ENCODE measurements around the gene TLR9.

The TLR9 gene

GRCh38 chr3:52243791-52244628, 18.6 kb upstream of the TLR9 start:
- H3K36me3 Mint-ChIP-seq: peaks cover 32 to 51% of the 10 kb centered on the region in 2 donors
- ATAC-seq (replicated peaks) (peak; percentile 81 to 82), DNase-seq (peak; percentile 93)
- H3K4me1 Mint-ChIP-seq: peaks cover 60 to 87% of the 10 kb centered on the region in 2 donors
- H3K4me3 Mint-ChIP-seq: peak overlapping the region; percentile 82 to 85
- no peaks in the 10 kb centered on the region for H3K27me3 Mint-ChIP-seq
- peaks cover 0 to 1% of the 10 kb centered on the region in 2 donors for H3K9me3 Mint-ChIP-seq
- peak overlapping the region; percentile 98 for H3K27ac Mint-ChIP-seq

- H3K36me3 Mint-ChIP-seq: peaks cover 15 to 40% of the 10 kb centered on the region in 2 donors
- H3K4me3 Mint-ChIP-seq: no peak overlapping the region
- ATAC-seq (replicated peaks) (no peak), DNase-seq (no peak)
- H3K9me3 Mint-ChIP-seq: peaks cover 0 to 1% of the 10 kb centered on the region in 2 donors
- H3K27me3 Mint-ChIP-seq: no peaks in the 10 kb centered on the region
- no peak overlapping the region for H3K27ac Mint-ChIP-seq
- peaks cover 57 to 85% of the 10 kb centered on the region in 2 donors for H3K4me1 Mint-ChIP-seq
Observed at GRCh38 chr3:52242039-52242438, 16.6 kb upstream of the TLR9 start.

- DNase-seq (no peak), ATAC-seq (replicated peaks) (no peak)
- H3K27me3 Mint-ChIP-seq: no peaks in the 10 kb centered on the region
- peak overlapping the region; percentile 88 for H3K27ac Mint-ChIP-seq
- peaks cover 56 to 85% of the 10 kb centered on the region in 2 donors for H3K4me1 Mint-ChIP-seq
- peaks cover 0 to 1% of the 10 kb centered on the region in 2 donors for H3K9me3 Mint-ChIP-seq
- H3K36me3 Mint-ChIP-seq: peaks cover 15 to 37% of the 10 kb centered on the region in 2 donors
- peak overlapping the region; percentile 46 to 94 for H3K4me3 Mint-ChIP-seq
Observed at GRCh38 chr3:52240886-52241370, 15.5 kb upstream of the TLR9 start.

GRCh38 chr3:52240059-52240885, 14.8 kb upstream of the TLR9 start:
- DNase-seq (no peak), ATAC-seq (replicated peaks) (no peak)
- Mint-ChIP-seq H3K36me3 (peaks cover 17 to 40% of the 10 kb centered on the region in 2 donors), H3K9me3 (peaks cover 0 to 1% of the 10 kb centered on the region in 2 donors), H3K4me3 (peak overlapping the region; percentile 94), H3K4me1 (peaks cover 59 to 90% of the 10 kb centered on the region in 2 donors), H3K27me3 (no peaks in the 10 kb centered on the region), H3K27ac (peak overlapping the region; percentile 88)

- H3K9me3 Mint-ChIP-seq: peaks cover 0 to 1% of the 10 kb centered on the region in 2 donors
- peak within 1 kb of the TSS; percentile 94 for H3K4me3 Mint-ChIP-seq
- DNase-seq (peak; percentile 84), ATAC-seq (replicated peaks) (peak; percentile 75 to 85)
- H3K27me3 Mint-ChIP-seq: no peaks in the 10 kb centered on the region
- peak within 1 kb of the TSS; percentile 98 for H3K27ac Mint-ChIP-seq
- peaks cover 50 to 89% of the 10 kb centered on the region in 2 donors for H3K4me1 Mint-ChIP-seq
- H3K36me3 Mint-ChIP-seq: peaks cover 21 to 43% of the 10 kb centered on the region in 2 donors
Observed at GRCh38 chr3:52238761-52239701, 13.6 kb upstream of the TLR9 start, which contains the start of gene TWF2. TSS of gene TWF2 (minus strand) at chr3:52239158. CDS start at chr3:52239016, 142 bp downstream.

- no peak for DNase-seq
- Mint-ChIP-seq H3K36me3 (peaks cover 28 to 48% of the 10 kb centered on the region in 2 donors), H3K4me1 (peaks cover 44 to 89% of the 10 kb centered on the region in 2 donors)
Observed at GRCh38 chr3:52238193-52238760, 12.8 kb upstream of the TLR9 start.

GRCh38 chr3:52237657-52238172, 12.3 kb upstream of the TLR9 start:
- ATAC-seq (replicated peaks): no peak

More at GRCh38 chr3:52238193-52238760, 12.8 kb upstream of the TLR9 start:
- Mint-ChIP-seq H3K27me3 (no peaks in the 10 kb centered on the region), H3K4me3 (peak overlapping the region; percentile 94), H3K27ac (peak overlapping the region; percentile 92), H3K9me3 (peaks cover 0 to 1% of the 10 kb centered on the region in 2 donors)
- ATAC-seq (replicated peaks): peak; percentile 27 to 33

GRCh38 chr3:52237006-52237656, 11.7 kb upstream of the TLR9 start:
- peaks cover 29 to 51% of the 10 kb centered on the region in 2 donors for H3K36me3 Mint-ChIP-seq
- peak overlapping the region; percentile 94 for H3K4me3 Mint-ChIP-seq
- ATAC-seq (replicated peaks) (no peak), DNase-seq (no peak)
- peak overlapping the region; percentile 90 for H3K27ac Mint-ChIP-seq
- H3K9me3 Mint-ChIP-seq: no peaks in the 10 kb centered on the region
- no peaks in the 10 kb centered on the region for H3K27me3 Mint-ChIP-seq
- H3K4me1 Mint-ChIP-seq: peaks cover 45 to 95% of the 10 kb centered on the region in 2 donors

More at GRCh38 chr3:52237657-52238172, 12.3 kb upstream of the TLR9 start:
- Mint-ChIP-seq H3K27me3 (no peaks in the 10 kb centered on the region), H3K36me3 (peaks cover 26 to 49% of the 10 kb centered on the region in 2 donors), H3K27ac (no peak overlapping the region), H3K9me3 (no peaks in the 10 kb centered on the region), H3K4me1 (peaks cover 42 to 91% of the 10 kb centered on the region in 2 donors), H3K4me3 (peak overlapping the region; percentile 94)
- DNase-seq: no peak

GRCh38 chr3:52236424-52236886, 11.0 kb upstream of the TLR9 start:
- Mint-ChIP-seq H3K9me3 (no peaks in the 10 kb centered on the region), H3K4me3 (peak overlapping the region; percentile 36 to 46), H3K36me3 (peaks cover 33 to 52% of the 10 kb centered on the region in 2 donors), H3K27ac (peak overlapping the region; percentile 60), H3K4me1 (peaks cover 48 to 95% of the 10 kb centered on the region in 2 donors), H3K27me3 (no peaks in the 10 kb centered on the region)
- DNase-seq (no peak), ATAC-seq (replicated peaks) (no peak)

- Mint-ChIP-seq H3K4me3 (no peak overlapping the region), H3K27ac (peak overlapping the region; percentile 62), H3K9me3 (no peaks in the 10 kb centered on the region), H3K27me3 (no peaks in the 10 kb centered on the region), H3K36me3 (peaks cover 41 to 52% of the 10 kb centered on the region in 2 donors), H3K4me1 (peaks cover 38 to 88% of the 10 kb centered on the region in 2 donors)
- no peak for DNase-seq
- no peak for ATAC-seq (replicated peaks)
Observed at GRCh38 chr3:52234516-52235447, 9.3 kb upstream of the TLR9 start.

GRCh38 chr3:52233968-52234367, 8.5 kb upstream of the TLR9 start:
- DNase-seq (no peak), ATAC-seq (replicated peaks) (no peak)
- Mint-ChIP-seq H3K27me3 (no peaks in the 10 kb centered on the region), H3K27ac (peak overlapping the region; percentile 62), H3K4me3 (no peak overlapping the region), H3K9me3 (no peaks in the 10 kb centered on the region), H3K36me3 (peaks cover 44 to 54% of the 10 kb centered on the region in 2 donors), H3K4me1 (peaks cover 36 to 81% of the 10 kb centered on the region in 2 donors)
